ENCODE data around the gene ATAD3B.
"Not testable (repeated sequence)": the region's sequence is repeated elsewhere in the genome, so short reads cannot be mapped to it uniquely, and the experiment has no call there.

ATAD3B gene

DNA sequence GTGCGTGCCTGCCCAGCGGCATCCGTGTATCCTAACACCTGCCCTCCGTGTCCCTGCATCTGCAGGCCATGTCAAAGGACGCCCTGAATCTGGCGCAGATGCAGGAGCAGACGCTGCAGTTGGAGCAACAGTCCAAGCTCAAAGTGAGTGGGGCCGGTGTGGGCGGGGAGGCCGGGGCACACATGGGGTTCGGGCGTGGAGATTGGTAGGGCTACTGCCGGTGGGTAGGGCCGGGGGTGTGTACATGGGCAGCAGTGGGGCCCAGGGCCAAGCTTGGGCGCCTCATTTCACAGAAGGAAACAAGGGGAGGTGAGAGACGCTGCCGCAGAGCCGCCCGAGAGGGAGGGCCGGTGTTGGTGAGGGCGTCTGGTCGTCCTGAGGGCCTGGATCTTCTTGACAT, 20.9 kb upstream of the ATAD3B start:
- DNase-seq (ENCODE audit: low read depth in 2 of 2, low spot score in 1 of 2) = not testable (repeated sequence)

DNA sequence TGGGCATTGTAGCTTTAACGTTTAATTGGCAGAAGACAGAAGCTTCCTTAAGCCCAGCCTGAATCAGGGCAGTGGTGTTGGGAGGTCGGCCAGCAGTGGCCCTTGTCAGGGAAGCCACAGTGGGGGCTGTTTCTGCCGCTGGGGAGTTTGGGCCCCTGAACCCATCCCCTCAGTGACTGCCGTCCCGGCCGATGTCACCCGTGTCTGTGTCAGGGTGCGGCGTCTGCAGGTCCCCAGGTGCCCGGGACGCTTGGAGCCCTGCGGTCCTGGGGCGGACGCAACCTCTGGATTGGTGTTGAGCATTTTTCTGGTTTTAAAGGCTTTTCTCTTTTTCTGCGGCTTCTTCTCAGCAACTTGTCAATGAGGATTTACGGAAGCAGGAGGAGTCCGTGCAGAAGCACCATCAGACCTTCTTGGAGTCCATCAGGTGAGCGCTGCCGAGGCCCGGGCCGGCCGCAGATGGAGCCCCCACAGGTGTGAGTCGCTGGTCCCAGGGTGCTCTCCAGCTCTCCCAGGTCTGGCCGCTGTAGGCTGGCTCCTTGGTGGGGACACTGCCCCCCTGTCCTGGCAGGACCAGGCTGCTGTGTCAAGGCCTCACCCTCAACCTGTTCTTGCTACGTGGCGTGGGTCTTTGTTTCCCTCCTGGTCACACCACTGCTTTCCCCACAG, 19.7 kb upstream of the ATAD3B start:
- DNase-seq (ENCODE audit: low read depth in 2 of 2, low spot score in 1 of 2) = no peak

DNA sequence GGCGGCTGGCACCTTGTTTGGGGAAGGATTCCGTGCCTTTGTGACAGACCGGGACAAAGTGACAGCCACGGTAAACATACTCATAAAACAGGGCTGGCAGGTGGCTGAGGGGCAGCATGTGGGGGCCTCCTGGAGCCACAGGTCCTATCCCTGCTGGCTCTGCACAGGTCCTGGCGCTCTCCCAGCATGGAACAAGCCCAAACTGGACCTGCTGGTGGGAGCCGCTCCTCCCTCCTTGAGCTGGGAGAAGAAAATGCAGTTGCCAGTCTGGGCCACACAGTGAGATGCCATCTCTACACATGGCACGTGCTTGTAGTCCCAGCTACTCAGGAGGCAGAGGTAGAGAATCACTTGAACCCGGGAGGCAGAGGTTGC, 19.2 kb upstream of the ATAD3B start:
- DNase-seq (ENCODE audit: low read depth in 2 of 2, low spot score in 1 of 2) = not testable (repeated sequence)

DNA sequence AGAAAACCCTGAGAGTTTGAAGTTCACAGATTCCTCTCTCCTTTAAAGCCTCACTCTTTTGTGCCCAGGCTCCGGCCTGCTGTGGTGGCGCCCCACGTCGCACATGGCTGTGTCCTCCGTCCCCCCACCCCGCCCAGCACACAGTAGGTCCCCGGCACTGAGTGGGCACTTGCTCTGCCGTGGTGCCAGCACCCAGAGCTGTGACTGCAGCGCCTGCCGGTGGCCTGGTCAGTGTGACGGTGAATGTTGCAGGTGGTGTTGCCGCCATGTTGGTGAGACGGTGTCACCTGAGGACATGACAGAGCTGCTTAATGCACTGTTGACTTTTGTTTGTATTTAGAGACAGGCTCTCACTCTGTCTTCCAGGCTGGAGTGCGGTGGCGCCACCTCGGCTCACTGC, 18.7 kb upstream of the ATAD3B start:
- DNase-seq (ENCODE audit: low read depth in 2 of 2, low spot score in 1 of 2) = no peak

DNA sequence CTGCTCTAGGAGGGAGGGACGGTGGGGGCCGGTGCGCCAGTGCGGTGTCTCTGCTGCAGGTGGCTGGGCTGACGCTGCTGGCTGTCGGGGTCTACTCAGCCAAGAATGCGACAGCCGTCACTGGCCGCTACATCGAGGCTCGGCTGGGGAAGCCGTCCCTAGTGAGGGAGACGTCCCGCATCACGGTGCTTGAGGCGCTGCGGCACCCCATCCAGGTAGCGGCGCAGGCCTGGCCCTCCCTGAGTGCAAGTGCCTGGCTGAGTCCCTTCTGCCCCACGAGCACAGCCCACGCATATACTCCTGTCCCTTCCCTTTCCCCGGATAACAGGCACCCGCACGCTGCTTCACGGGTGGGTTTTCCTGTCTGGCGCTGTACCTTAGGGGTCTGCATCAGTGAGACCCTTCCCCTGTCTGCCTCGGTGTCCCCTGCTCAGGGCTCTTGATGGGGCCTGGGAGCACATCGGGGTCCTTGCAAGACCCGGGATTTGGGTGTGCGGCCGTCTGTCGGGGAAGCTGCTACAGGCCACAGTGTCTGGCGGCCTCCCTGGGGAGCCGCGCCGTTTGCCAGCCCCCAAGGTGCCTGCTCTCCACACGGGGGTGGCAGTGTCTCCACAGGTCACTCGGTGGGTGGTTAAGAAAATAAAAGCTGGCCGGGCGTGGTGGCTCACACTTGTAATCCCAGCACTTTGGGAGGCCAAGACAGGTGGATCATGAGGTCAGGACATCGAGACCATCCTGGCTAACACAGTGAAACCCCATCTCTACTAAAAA, 17.1 kb upstream of the ATAD3B start:
- DNase-seq (ENCODE audit: low read depth in 2 of 2, low spot score in 1 of 2) = not testable (repeated sequence)

DNA sequence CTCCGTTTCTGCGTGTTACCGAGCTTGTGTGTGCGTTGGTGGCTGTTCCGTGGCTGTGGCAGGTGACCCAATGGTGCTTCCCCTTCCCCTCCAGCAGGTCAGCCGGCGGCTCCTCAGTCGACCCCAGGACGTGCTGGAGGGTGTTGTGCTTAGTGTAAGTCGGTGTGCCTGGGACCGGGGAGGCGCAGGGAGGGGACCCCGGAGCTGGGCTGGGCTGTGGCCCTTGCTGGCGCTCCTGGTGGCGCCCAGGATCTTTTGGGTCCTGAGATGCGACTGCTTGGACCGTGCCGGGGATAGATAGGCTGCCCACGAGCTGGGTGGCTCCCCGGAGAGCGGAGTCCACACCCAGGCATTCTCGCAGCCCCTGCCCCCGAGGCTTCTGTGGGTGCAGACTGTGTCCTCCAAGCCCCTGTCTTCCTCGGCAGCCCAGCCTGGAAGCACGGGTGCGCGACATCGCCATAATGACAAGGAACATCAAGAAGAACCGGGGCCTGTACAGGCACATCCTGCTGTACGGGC, 16.1 kb upstream of the ATAD3B start:
- no peak for DNase-seq (ENCODE audit: low read depth in 2 of 2, low spot score in 1 of 2)

DNA sequence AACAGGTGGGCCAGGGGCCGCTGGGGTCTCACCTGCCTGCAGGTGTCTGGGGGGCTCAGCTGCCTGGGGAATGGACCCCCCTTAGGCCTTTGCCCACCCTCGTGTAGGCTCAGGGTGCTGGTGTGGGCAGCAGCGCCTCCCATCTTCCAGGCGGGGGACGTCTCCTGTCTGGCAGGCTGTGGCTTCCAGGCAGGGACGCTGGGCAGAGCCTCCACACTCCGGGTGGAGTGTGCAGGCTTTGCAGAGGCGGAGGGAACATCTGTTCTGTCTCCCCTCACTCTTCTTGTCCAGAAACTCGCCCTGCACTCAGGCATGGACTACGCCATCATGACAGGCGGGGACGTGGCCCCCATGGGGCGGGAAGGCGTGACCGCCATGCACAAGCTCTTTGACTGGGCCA, 15.6 kb upstream of the ATAD3B start:
- not testable (repeated sequence) for DNase-seq (ENCODE audit: low read depth in 2 of 2, low spot score in 1 of 2)

DNA sequence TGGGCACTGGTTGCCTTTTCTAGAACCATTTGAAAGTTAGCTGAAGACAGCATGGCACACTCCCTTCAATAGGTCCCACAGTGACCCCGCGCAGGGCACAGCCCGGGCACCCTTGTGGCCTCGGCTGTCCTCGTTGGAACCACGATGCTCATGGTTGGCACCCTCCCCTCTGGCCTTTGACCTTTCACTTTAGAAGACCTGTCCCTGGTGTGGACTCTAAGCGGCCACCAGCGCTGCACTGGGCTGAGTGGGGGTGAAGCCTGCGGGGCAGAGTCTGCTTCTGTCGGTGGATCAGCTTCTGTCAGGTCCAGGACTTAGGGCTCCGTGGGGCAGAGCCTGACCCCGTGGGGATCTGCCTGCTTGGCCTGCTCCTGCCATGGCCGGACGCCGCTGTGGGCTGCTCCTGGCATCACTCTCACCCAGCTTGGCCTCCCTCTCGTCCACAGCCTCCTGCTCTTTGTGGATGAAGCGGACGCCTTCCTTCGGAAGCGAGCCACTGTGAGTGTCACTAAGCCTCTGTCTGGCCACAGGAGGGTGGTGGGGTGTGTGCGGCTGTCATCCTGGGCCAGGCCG, 14.8 kb upstream of the ATAD3B start:
- DNase-seq (ENCODE audit: low read depth in 2 of 2, low spot score in 1 of 2) = not testable (repeated sequence)

DNA sequence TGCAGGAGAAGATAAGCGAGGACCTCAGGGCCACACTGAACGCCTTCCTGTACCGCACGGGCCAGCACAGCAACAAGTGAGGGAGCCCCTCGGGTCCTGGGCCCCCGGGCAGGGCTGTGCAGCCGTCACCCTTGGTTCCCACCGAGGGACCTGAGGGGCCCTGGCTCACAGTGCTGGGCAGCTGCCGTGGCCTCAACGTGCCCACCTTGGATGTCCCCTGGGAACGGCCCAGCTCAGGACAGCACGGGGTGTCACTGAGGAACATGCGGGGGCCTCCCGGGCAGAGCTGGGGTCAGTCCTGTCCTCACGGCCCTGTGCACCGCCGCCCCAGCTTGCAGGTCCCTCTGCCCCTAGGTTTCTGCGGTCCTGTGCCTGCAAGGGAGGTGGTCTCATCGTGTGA, 12.4 kb upstream of the ATAD3B start:
- not testable (repeated sequence) for DNase-seq (ENCODE audit: low read depth in 2 of 2, low spot score in 1 of 2)

DNA sequence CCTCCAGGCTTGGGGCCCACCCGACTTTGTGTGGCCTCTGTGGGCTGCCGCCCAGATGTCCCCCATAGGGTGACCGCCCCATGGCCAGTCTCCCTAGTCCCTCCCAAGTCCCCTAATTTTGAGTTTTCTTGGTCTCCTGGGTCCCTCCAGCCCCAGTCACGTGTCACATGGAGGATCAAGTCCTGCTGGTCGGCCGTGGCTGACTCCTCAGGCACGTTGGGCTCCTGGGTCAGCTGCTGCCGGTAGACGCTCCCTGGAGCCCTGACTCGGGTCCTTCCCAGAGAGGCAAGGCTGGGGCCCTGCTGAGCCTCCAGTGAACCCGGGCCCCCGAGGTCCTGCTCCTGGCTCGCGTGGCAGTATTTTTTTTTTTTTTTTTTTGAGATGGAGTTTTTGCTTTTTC, 11.9 kb upstream of the ATAD3B start:
- DNase-seq (ENCODE audit: low read depth in 2 of 2, low spot score in 1 of 2) = not testable (repeated sequence)

DNA sequence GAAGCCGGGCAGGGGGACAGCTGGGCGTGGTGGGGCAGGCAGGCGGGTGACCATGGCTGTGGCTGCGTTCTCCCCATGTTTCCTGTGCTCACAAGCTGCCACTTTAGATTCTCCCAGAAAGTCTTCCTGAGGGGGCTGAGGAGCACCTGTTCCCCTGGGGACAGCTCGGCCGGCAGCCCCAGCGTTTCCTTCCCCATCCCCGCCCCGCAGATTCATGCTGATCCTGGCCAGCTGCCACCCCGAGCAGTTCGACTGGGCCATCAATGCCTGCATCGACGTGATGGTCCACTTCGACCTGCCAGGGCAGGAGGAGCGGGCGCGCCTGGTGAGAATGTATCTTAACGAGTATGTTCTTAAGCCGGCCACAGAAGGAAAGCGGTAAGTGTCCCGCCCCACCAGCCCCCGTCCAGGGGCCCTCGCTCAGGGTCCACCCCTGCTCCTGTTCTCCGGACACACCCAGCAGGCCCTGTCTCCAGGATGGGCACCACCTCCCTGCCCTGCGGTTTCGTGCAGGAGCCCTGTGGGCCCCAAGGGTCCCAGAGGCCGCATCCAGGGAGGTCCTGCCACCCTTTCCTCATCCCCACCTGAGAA, 10.9 kb upstream of the ATAD3B start:
- DNase-seq (ENCODE audit: low read depth in 2 of 2, low spot score in 1 of 2) = no peak

DNA sequence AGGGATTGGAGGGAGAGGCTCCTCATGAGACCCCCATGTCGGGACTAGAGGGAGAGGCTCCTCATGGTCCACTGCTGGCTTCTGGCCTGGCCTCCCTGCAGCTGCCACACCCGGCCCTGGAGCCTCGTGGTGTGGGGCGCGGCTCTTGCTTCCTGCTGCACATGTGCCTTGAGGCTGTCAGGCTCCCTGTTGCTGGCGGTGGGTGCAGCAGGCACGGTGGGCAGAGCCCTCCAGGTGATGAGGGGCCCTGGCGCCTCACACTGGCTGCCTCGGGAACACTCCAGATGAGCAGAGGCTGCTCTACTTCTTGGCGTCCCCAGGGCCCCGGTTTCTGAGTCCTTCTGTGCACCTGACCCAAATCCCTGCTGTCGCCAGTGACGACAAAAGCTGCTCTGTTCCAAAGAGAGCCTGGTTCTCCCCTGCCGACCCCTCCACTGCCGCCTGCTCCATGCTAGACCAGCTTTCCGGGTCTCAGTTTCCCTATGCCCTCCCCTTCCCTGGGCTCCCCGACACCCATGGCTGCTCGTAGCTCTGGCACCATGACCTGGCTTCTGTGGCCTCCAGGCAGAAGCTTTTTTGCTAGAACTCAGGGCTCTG, 9.7 kb upstream of the ATAD3B start:
- DNase-seq (ENCODE audit: low read depth in 2 of 2, low spot score in 1 of 2) = no peak

DNA sequence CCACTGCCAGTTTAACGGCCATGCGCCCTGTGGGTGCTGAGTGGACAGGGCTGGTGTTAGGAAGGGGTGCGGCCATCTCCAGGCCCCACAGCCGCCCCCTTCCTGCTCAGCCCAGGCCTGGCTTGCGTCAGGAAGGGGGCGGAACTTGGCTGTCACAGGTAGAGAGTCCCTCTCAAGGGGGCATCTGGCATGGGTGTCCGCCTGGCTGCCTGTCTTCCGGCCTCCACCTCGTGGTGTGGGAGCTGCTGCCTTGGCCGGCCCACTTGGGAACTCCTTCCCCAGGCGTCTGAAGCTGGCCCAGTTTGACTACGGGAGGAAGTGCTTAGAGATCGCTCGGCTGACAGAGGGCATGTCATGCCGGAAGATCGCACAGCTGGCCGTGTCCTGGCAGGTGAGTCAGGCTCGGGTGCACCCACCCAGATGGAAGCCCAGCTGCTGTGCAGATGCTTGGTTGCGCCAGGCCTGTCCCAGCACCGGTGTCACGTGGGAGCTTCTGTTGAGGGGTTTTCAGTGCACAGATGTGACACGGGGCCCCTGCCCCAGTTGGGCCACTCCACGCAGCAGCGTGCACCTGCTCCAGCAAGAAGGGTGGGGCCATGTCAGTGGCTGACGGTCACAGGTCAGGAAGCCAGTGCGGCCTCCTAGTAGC, 9.1 kb upstream of the ATAD3B start:
- DNase-seq (ENCODE audit: low read depth in 2 of 2, low spot score in 1 of 2) = no peak

DNA sequence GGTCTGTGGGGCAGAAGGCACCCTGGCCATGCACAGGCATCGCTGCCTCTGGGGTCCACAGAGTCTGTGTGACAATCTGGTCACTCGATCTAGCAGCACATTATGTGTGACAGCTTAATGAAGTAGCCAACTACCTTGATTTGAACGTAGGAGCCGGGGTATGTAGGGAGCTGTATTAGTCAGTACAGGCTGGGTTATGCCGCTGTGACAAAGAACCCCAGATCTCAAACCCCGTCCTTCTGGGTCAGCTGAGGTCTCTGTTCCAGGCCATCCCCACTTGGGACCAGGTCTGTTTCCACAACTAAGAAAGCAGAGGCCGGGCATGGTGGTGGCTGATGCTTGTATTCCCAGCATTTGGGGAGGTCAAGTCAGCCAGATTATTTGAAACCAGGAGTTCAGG, 8.3 kb upstream of the ATAD3B start:
- no peak for DNase-seq (ENCODE audit: low read depth in 2 of 2, low spot score in 1 of 2)

DNA sequence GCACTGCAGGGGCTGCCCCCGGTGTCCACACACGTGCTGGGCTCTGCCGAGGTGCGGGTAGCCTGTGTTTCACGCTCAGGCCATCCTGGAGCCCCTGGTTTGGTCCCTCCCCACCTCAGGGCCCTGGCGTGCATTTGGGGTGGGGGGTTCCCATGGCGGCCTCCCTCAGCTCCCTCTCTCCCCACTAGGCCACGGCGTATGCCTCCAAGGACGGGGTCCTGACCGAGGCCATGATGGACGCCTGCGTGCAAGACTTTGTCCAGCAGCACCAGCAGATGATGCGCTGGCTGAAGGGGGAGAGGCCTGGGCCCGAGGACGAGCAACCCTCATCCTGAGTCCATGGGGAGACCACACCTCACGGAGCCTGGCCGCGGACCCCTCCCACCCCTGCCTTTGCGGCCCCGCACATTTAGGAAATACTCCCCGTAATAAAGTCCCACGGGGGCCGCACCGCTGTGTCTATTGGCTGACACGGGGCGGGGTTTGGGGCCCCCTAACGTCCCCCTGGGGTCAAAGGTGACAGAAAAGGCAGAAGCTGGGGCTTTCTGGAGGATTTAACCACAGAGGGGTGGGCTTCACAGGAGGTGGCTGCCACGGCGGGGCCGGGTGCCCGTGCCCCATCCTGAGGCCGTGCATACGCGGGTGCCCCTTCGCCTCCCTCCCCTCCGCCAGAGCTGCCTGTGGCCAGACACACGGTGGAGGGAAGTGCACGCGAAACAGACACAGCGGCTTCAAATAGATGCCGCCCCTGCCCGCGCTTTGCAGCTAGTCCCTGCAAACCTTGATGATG, 3.2 kb upstream of the ATAD3B start:
- DNase-seq (ENCODE audit: low read depth in 2 of 2, low spot score in 1 of 2) = not testable (repeated sequence)

DNA sequence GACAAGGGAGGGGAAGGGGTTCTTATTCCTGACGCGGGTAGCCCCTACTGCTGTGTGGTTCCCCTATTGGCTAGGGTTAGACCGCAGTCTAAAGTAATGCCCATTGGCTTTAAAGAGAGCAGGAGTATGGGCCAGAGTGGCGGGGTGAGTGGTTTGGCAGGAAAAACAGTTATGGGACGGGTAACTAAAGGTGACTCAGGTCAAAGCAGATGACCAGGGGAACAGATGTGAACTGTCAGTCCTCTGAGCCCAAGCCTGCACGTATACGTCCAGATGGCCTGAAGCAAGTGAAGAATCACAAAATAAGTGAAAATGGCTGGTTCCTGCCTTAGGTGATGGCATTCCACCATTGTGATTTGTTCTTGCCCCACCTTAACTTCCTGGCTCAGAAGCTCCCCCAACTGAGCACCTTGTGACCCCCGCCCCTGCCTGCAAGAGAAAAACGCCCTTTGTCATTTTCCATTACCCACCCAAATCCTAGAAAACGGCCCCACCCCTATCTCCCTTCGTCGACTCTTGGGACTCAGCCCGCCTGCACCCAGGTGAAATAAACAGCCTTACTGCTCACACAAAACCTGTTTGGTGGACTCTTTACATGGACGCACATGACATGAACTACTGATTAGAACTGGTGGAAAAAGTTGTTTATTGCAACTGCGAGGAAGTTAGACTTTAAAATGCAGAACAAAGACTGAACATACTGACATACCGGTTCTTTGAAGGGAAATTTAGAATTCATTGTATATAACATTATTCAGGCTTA, 758 bp upstream of the ATAD3B start:
- no peak for DNase-seq (ENCODE audit: low read depth in 2 of 2, low spot score in 1 of 2)

DNA sequence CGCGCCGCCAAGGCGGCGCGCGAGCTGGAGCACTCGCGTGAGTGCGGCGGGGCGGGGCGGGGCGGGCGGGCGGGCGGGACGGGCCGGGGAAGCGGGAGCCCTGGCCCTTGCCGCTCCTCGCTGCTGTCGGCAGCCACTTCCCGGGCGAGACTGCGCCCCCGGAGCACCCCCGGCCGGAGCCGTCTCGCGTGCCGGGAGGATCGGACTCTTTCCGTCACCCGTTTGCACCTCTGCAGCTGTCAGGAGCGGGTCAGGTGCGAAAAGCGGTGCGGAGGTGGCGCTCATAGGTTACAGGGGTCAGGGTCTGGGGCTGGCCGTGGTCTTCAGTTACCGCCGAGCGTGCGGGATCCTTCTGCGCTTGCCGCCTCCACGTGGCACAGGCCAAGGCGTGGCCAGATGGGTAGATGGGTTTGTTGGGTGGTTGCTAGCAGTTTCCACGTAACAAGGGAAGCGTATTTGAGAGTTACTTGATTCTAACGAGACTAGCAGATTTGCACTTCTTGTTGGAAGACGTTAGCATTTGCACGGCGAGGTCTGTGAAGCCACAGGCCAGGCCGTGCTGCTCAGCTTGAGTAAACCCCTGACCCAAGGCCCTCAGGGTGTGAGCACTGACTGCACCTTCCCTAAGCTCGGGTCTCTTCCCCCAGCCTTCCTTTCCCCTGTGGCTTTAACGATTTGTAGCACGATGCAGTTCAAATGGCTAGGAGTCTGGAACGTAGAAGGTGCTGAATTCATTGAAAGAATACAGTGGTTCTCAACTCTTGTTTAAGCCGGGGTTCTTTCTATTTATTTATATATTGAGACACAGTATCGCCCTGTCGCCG, 700 bp downstream of the ATAD3B start:
- DNase-seq (ENCODE audit: low read depth in 2 of 2, low spot score in 1 of 2) = not testable (repeated sequence)

DNA sequence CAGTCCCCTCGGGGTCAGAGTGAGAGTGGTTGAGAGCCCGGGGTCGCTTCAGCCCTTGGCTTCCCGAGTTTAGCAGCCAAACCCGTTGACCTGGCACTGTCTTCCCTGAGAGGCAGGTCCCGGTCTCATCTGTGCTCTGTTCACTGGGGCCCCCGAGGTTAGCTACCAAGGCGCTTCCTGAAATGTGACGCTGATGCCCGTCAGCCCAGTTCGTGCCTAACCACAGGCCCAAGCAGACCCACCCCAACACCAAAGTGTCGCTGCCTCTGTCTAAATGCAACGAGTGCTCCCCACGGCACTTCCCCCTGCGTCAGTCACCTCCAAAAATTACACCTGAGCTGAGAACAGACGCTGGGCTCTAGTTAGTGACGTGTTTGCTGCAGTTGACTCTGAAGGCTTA, 4.4 kb downstream of the ATAD3B start:
- not testable (repeated sequence) for DNase-seq (ENCODE audit: low read depth in 2 of 2, low spot score in 1 of 2)

DNA sequence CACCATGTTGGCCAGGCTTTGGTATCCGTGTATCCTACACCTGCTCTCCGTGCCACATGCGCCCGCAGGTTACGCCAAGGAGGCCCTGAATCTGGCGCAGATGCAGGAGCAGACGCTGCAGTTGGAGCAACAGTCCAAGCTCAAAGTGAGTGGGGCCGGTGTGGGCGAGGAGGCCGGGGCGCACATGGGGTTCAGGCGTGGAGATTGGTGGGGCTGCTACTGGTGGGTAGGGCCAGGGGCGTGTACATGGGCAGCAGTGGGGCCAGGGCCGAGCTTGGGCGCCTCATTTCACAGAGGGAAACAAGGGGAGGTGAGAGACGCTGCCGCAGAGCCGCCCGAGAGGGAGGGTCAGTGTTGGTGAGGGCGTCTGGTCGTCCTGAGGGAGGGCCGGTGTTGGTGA, 5.6 kb downstream of the ATAD3B start:
- DNase-seq (ENCODE audit: low read depth in 2 of 2, low spot score in 1 of 2) = no peak
